Measurements from ENCODE around the gene ETNPPL. TPM values are rescaled to one million over a fixed set of nuclear protein-coding genes. Genes with fewer than 3 reads are reported as not detected.

ETNPPL gene
- polyA plus RNA-seq, 3 donors = not detected

GRCh38 chr4:108810087-108810486 lies 47.2 kb upstream of the ETNPPL start:
- H3K4me2 ChIP-seq (replicated peaks; ENCODE audit: extremely low read depth, low read length, poor library complexity, severe bottlenecking) = no peak overlapping the region
- H3K4me3 Mint-ChIP-seq = no peak overlapping the region
- peaks cover 0 to 9% of the 10 kb centered on the region in 2 donors for H3K27me3 ChIP-seq (ENCODE audit: control insufficient read depth in 2 of 2, insufficient read depth in 2 of 2, low read length in 2 of 2)
- no peaks in the 10 kb centered on the region for H3K4me1 ChIP-seq (ENCODE audit: control insufficient read depth in 1 of 2, insufficient read depth in 2 of 2, low read length in 2 of 2)
- H3K36me3 Mint-ChIP-seq = no peaks in the 10 kb centered on the region
- H3K9ac ChIP-seq (ENCODE audit: insufficient read depth, low read length, poor library complexity, severe bottlenecking) = no peak overlapping the region
- no peaks in the 10 kb centered on the region for H4K20me1 ChIP-seq (ENCODE audit: insufficient read depth, low read length)
- peaks cover 0 to 8% (median 3%) of the 10 kb centered on the region in 3 donors for H3K27me3 Mint-ChIP-seq (ENCODE audit: low read depth in 3 of 3)
- H3K9me3 Mint-ChIP-seq = peaks cover 0 to 3% (median 0%) of the 10 kb centered on the region in 7 donors
- H3K36me3 ChIP-seq (replicated peaks in 1 of 2; ENCODE audit: control insufficient read depth in 1 of 2, insufficient read depth in 2 of 2, low read length in 2 of 2) = no peaks in the 10 kb centered on the region
- no peaks in the 10 kb centered on the region for H3K4me1 Mint-ChIP-seq
- H2AFZ ChIP-seq (ENCODE audit: insufficient read depth, low read depth, low read length, poor library complexity, severe bottlenecking) = no peak overlapping the region
- H3K27ac ChIP-seq (ENCODE audit: low read depth in 1 of 2, low read length in 2 of 2) = no peak overlapping the region
- no CpG with 5 or more reads among the region's 1 CpG for WGBS (ENCODE audit: insufficient coverage)
- H3K9me3 ChIP-seq (replicated peaks in 1 of 2; ENCODE audit: control insufficient read depth in 1 of 2, insufficient read depth in 1 of 2, low read length in 2 of 2) = no peaks in the 10 kb centered on the region
- no peak for TF ChIP-seq CTCF (IDR thresholded peaks at IDR 0.05)
- no peak overlapping the region for H3K4me3 ChIP-seq (replicated peaks in 1 of 3; ENCODE audit: low read depth in 2 of 3, low read length in 3 of 3)
- no peak overlapping the region for H3K27ac Mint-ChIP-seq
- no peak for DNase-seq
- H3K79me2 ChIP-seq (ENCODE audit: insufficient read depth, low read length) = no peaks in the 10 kb centered on the region
- intact Hi-C loops (cut with micrococcal nuclease) = no loop called here

DNA sequence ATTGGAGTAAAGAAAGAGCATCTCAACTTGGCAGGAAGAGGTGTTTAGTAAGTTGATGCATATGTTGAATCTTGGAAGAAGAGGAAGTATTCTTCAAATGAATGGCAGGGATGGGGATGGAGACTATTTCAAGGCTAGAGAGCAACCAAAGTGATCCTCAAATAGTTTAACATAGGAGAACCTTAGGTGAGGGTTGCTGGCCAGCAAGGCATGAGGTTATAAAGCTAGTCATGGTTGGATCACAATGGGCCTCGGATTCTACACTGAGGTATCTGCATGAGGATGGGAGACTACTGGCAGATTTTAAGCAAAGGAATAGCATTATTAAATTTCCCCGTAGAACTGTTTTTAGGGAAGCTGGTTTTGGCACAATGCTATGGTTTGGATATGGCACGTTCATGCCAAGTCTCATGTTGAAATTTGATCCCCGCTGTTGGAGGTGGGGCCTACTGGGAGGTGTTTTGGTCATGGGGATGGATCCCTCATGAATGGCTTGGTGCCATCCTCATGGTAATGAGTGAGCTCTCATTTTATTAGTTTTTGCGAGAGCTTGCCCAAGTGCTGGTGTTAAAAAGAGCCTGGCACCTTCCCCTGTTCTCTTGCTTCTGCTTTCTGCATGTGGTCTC lies 41.9 kb upstream of the ETNPPL start:
- Mint-ChIP-seq H3K27ac (no peak overlapping the region), H3K36me3 (no peaks in the 10 kb centered on the region), H3K4me3 (no peak overlapping the region), H3K9me3 (peaks cover 0 to 3% (median 0%) of the 10 kb centered on the region in 7 donors), H3K27me3 (ENCODE audit: low read depth in 3 of 3) (peaks cover 0 to 6% (median 1%) of the 10 kb centered on the region in 3 donors), H3K4me1 (no peaks in the 10 kb centered on the region)
- no peaks in the 10 kb centered on the region for H3K36me3 ChIP-seq (replicated peaks in 1 of 2; ENCODE audit: control insufficient read depth in 1 of 2, insufficient read depth in 2 of 2, low read length in 2 of 2)
- H3K79me2 ChIP-seq (ENCODE audit: insufficient read depth, low read length) = no peaks in the 10 kb centered on the region
- no peak for DNase-seq
- H2AFZ ChIP-seq (ENCODE audit: insufficient read depth, low read depth, low read length, poor library complexity, severe bottlenecking) = no peak overlapping the region
- WGBS (ENCODE audit: insufficient coverage) = 84% methylated on average over 5 of the region's 5 CpGs
- H3K27me3 ChIP-seq (ENCODE audit: control insufficient read depth in 2 of 2, insufficient read depth in 2 of 2, low read length in 2 of 2) = no peaks in the 10 kb centered on the region
- no peak overlapping the region for H3K4me2 ChIP-seq (replicated peaks; ENCODE audit: extremely low read depth, low read length, poor library complexity, severe bottlenecking)
- H3K9ac ChIP-seq (ENCODE audit: insufficient read depth, low read length, poor library complexity, severe bottlenecking) = no peak overlapping the region
- intact Hi-C loops (cut with micrococcal nuclease) = no loop called here
- no peak for TF ChIP-seq CTCF (IDR thresholded peaks at IDR 0.05)
- H3K4me3 ChIP-seq (replicated peaks in 1 of 3; ENCODE audit: low read depth in 2 of 3, low read length in 3 of 3) = no peak overlapping the region
- H3K9me3 ChIP-seq (replicated peaks in 1 of 2; ENCODE audit: control insufficient read depth in 1 of 2, insufficient read depth in 1 of 2, low read length in 2 of 2) = no peaks in the 10 kb centered on the region
- H4K20me1 ChIP-seq (ENCODE audit: insufficient read depth, low read length) = no peaks in the 10 kb centered on the region
- no peaks in the 10 kb centered on the region for H3K4me1 ChIP-seq (ENCODE audit: control insufficient read depth in 1 of 2, insufficient read depth in 2 of 2, low read length in 2 of 2)
- H3K27ac ChIP-seq (ENCODE audit: low read depth in 1 of 2, low read length in 2 of 2) = no peak overlapping the region

All from CD14-positive monocyte (primary cell).